Embryonic facial prominence (tissue), 1 donor: Measurements from ENCODE around the gene DYRK2.

ENCODE experiments used
- DNase-seq: peaks from one replicate; pipeline ENCODE4 v3.0.0-alpha.2; 2016; ENCODE audit errors: extremely low spot score

DYRK2 gene

DNA sequence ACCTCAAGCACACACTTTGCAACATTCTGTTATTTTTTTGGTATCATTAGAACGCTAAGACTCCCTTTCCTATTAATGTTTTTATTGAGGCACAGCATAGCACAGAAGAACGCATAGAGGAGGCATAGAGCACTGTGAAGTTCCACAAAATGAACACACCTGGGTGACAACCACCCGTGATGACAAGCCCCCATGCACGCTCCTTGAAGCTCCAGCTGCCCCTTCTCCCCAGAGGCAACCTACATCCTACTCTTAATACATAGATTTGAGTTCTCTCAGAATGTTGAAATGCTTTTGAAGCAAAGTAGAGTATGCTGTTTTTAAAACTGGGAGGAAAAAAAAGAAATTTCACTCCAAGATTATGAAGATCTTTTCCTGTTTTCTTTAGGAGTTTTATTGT is 55.5 kb downstream of the DYRK2 start:
- DNase-seq = no peak

DNA sequence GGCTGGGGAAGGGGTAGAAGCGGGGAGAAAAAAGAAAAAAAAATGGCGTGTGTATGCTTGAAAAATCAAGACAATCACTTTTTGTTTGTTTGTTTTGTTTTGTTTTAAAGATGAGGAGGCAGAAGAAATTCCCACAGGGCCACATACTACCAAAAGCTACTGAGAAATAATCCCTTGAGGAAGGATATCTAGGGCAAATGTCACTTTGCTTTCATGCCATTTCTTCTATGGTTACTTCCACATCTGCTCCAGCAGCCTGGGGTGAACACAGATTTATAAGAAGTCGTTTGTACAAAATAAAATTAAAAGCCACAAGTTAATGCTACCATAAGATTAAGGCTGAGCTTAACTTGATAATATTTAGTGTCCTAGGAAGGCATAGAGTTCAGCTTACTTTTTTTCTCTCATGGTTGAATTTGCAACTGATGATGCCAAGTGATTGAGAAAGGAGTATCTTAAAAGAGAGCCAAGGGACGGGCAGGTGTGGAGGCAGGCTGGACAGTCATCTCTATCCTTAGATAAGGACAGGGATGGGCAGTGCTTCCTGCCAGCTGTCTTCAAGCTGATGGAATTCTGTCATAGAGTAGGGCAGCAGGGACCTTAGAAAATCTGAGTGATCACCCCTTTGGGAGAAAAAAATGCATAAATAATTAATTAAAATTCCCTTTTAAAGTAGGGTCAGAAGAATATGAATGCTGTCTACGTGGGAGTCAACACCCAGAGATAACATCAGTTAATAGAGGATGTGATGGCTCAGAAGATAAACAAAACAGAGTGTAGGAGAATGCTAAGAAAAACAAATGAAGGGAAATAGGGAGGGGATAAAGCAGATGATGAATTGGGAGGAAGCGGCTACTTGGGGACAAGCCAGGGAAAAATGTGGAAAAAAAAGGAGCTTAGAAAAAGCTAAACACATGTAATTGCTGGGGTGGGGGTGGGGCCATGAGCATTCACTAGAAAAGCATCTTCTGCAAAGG is 57.1 kb downstream of the DYRK2 start:
- no peak for DNase-seq

DNA sequence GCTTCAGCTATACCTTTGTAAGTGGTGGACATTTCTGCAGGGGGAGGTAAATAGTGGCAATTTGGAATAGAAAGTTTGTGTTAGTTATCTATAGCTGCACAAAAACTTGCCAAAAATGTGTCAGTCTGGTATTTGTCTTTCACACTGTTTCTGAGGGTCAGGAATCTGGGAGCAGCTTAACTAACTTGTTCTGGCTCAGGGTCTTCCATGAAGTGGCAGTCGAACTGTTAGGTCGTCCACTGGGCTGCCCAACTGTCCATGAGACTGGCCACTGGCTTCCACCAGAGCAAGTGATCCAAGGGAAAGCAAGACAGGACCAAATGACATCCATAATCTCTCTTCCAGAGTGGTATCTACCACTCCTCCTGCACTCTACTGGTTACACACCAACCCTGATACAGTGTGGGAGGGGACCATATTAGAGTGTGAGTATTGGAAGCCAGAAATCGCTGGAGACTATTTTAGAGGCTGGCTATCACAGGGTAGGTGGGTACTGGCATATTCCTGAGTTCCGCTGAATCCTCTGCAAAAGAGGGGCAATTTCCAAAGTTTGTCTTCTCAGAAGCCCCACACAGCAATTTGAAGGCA is 60.9 kb downstream of the DYRK2 start:
- no peak for DNase-seq

DNA sequence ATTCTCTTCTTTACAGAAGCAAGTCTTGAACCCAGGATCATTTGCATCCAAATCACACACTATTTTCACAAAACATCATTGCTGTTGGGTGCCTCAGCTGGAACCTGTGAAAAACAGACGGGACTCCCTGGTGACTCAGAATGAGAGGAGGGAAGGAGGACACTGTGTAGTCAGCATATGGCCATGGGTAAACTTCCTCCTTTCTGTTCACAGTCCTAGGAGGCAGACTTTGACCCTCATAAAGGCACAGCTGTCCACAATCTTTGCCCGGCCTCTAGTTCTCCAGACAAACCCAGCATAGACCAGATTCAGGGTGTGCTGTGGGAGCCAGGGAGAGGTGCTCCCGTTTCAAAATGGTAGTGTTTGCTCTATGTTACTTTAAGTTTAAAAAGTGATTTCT is 62.0 kb downstream of the DYRK2 start:
- DNase-seq = no peak

DNA sequence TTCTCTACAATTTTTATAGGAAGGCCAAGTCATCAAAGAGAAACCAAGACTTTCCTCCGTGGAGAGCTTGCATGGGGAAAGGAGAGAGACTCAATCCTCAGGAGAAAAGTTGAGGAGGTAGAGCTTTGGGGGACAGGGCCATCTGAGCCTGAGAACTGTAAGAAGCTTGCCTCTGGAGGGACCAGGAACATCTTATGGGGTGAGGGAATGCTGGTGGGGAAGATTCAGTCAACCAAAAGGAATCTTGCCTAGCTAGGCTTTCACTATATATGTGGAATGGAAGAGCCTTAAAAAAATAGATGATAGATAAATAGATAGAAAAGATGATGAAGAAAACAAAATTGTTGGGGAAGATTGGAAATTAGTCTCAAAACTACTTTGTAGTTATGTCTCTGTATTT is 63.5 kb downstream of the DYRK2 start:
- no peak for DNase-seq

DNA sequence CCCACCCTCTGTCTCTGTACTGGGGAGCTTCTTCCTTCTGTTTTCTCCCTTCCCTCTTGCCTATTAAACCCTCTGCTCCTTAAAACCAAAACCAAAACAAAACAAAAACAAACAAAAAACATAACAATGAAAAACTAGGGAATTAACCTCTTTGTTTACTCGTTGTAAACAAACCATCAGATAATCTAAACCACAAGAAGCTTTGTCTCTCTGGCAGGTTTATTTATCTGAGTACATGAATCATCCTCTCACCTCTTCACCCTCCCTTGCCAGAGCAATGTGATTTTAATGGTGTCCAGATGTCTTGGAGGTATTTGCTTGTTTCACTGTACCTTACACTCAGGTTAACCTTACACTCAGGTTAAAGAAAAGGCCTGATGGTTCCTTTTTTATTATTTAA is 66.1 kb downstream of the DYRK2 start:
- no peak for DNase-seq
